ENCODE results near the gene C1orf52.
A peak's percentile ranks its signal among the peaks of the same experiment; 100 is the strongest.
"Not testable (repeated sequence)": the region's sequence is repeated elsewhere in the genome, so short reads cannot be mapped to it uniquely, and the experiment has no call there.

Gene C1orf52

GRCh38 chr1:85278853-85279314 lies 19.4 kb upstream of the C1orf52 start:
- peak in 7 of 51 donors; percentile 1 to 54 (median 15) for DNase-seq

GRCh38 chr1:85277802-85278201 lies 18.3 kb upstream of the C1orf52 start:
- DNase-seq = no peak

- peak in 3 of 51 donors; percentile 2 to 4 (median 4) for DNase-seq
Observed at GRCh38 chr1:85276978-85277639, 17.6 kb upstream of the C1orf52 start.

- DNase-seq = peak; percentile 50 to 99 (median 96)
Observed at GRCh38 chr1:85276215-85276977, 16.9 kb upstream of the C1orf52 start, which contains the start of gene BCL10. TSS of gene BCL10 (minus strand) at chr1:85276632. CDS start at chr1:85276352, 280 bp downstream.

- DNase-seq = no peak
Observed at GRCh38 chr1:85275701-85276214, 16.3 kb upstream of the C1orf52 start.

GRCh38 chr1:85274969-85275453 lies 15.5 kb upstream of the C1orf52 start:
- DNase-seq = no peak

- no peak for DNase-seq
Observed at GRCh38 chr1:85273397-85273796, 13.9 kb upstream of the C1orf52 start.

- no peak for DNase-seq
Observed at GRCh38 chr1:85268801-85269585, 9.5 kb upstream of the C1orf52 start.

GRCh38 chr1:85267313-85267712 lies 7.9 kb upstream of the C1orf52 start:
- no peak for DNase-seq

GRCh38 chr1:85264150-85264549 lies 4.7 kb upstream of the C1orf52 start:
- DNase-seq = no peak

- DNase-seq = no peak
Observed at GRCh38 chr1:85262985-85263384, 3.5 kb upstream of the C1orf52 start.

- DNase-seq = peak in 2 of 51 donors; percentile 48 to 59
Observed at GRCh38 chr1:85259912-85260274, 431 bp upstream of the C1orf52 start.

GRCh38 chr1:85258536-85259117 lies 835 bp downstream of the C1orf52 start:
- peak in 1 of 51 donors; percentile 26 for DNase-seq

GRCh38 chr1:85249042-85249441 lies 10.4 kb downstream of the C1orf52 start:
- DNase-seq = not testable (repeated sequence)

GRCh38 chr1:85245891-85246290 lies 13.6 kb downstream of the C1orf52 start:
- DNase-seq = no peak

- no peak for DNase-seq
Observed at GRCh38 chr1:85245456-85245855, 14.0 kb downstream of the C1orf52 start.

- DNase-seq = no peak
Observed at GRCh38 chr1:85244271-85245061, 15.0 kb downstream of the C1orf52 start.

GRCh38 chr1:85243372-85243771 lies 16.1 kb downstream of the C1orf52 start:
- DNase-seq = no peak

GRCh38 chr1:85240643-85241042 lies 18.8 kb downstream of the C1orf52 start:
- no peak for DNase-seq

GRCh38 chr1:85240174-85240601 lies 19.3 kb downstream of the C1orf52 start:
- DNase-seq = no peak

All from hypothalamus (tissue), 51 donors.